DMS153 (cell line): ENCODE data around the gene KRT39.
"Not testable (repeated sequence)": the region's sequence is repeated elsewhere in the genome, so short reads cannot be mapped to it uniquely, and the experiment has no call there.

ENCODE experiments used
- DNase-seq: peaks from one replicate; lab custom pipeline; 2025; lab: John Stamatoyannopoulos, UW

KRT39 gene

DNA sequence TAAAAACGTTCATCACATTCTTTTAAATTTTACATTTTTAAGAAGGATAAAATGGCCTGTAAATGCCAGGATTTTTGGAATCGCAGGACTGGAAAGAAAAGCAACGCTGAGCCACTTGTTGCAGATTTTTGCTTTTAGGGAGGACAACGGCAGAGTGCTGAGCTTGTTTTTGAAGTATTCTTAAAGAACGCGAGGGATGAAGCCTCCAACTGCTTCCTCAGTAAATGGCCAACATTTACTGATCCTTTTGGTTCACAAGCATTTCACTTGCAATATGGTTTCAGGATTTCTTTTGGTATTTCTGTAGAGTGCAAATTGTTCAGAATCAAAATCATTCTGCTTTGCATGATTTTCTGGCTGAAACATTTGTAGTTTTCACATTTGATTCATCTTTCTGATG lies 26.5 kb downstream of the KRT39 start:
- no peak for DNase-seq

DNA sequence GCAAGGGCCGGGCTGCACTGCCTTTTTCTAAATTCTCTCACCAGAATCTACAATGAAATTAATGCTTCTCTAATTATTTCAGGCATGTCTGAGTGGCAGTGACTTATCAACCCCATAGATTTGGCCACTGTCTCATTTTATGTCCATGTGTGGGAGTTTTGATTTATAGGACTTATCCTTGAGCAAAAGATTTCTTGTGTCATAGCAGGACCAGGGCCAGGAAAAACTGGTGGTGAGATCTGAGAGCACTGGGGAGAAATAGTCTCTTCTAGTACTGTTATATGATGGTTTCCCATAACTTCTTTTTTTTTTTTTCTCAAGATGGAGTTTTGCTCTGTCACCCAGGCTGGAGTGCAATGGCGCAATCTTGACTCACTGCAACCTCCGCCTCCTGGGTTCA lies 27.8 kb downstream of the KRT39 start:
- no peak for DNase-seq

DNA sequence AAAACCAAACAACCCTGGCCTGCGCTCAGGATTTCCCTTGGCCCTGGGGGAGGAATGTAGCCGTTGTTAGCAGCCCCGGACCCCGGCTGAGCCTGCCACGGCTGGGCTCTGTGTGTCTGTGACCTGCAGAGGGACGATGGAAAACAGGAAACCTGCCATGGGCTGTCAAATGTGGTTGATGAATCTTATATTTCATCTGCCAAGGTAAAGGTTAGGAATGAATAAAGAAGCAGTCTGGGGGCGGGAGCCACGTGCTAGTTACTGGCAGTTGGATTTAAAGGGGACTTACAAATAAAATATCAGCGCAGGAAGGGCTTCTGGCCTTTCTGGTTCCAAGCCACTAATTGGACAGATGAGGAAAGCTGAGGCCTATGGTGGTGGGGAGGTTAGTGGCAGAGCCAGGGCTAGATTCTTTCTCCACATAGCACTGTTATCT lies 29.3 kb downstream of the KRT39 start, which contains the start of gene KRT23:
KRT23 (minus strand) TSS at position 263 of the 436 bp plus-strand sequence. CDS start 1,043 bp downstream, outside the sequence.
- no peak for DNase-seq

DNA sequence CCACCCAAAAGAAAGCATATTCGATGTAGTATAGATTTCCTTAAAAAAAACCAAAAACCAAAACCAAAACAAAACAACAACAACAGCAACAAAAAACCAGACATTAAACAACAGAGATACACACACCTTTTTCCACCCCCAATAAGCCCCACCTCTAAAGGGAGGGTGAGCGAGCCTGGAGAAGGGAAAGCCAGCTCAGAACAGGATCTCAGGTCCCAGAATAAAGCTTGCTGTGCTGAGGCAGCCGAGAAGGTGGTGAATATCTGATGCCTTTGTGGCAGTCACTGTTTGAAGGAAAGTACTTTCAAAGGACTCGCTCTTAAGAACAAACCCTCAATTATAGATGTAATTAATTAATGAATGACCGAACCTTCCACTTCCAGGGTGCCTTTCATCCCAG lies 29.8 kb downstream of the KRT39 start:
- no peak for DNase-seq

DNA sequence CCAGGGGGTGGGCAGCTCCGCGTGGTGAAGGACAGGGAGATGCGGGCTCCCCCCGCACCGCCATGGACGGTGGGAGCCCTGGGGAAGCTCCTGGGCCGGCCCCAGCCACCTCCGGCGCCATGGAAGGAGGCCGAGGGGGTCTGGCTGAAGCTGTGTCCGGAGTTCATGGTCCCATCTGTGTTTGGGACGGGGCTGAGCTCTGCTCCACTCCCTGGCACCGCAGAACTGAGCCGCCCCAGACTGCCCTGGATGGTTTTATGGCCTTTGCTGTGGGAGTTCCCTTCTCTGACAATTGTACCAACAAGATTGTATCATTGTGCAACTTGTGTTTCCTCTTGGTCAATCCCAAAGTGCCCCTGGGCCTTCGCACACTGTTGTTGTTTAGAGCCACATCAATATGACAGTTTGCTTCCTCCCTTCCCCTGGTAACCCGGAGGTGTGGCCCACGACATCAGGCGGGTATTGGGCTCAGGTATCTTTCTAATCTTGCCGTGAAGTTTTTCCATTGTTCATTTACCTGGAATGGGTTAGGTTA lies 30.2 kb downstream of the KRT39 start:
- DNase-seq, result no peak

DNA sequence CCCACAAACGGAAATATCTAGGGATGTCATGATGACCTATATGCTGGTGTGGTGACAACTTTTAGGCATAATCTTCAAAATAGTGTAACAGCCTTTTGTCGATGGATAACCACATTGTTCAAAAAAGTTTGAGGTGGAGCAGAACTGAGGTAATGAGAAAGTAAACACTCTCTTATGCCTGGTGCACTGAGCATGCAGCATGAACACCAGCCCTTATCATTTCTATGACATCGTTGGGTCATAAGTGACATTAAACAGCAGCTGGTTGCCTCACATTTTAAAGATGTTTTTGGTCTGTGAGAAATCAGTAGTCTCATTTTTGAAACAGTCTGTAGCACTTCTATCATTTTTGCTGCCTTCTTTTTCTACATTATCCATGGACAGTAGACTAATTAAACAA lies 31.1 kb downstream of the KRT39 start:
- DNase-seq, result no peak

DNA sequence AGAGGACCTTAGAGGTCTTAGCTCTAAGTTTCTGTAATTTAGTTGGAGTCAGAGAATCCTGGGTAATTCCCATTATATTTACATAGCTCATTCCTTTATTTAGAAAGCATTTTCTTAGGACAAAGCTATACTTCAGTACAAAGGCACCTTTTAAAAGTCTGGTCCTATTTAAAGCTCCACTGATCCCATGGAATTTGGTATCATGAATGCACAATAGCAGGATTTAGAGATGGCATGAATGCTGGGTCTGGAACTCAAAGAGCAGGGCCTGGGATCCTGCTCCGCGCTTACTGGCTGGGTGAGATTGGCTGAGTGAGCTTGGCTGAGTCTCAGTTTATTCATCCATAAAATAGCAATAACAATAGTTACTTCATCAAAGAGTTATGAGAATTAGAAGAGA lies 34.1 kb downstream of the KRT39 start:
- no peak for DNase-seq

DNA sequence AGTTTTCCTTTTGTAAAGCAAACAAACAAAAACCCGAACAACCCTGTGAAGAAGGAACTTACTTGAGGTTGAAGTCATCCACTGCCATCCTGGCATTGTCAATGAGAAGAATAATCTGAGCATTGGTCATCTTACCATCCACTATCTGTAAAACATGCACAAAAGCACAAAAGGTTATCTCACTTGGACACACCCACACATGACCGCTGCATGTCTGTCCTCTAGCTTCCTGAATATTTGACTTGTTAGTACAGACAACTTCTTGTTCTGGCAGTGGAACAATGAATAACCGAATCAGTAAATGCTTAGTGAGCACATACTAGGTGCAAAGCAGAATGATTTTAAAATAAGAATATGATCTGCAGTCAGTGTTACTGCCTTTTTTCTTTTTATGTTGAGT lies 35.4 kb downstream of the KRT39 start:
- no peak for DNase-seq

DNA sequence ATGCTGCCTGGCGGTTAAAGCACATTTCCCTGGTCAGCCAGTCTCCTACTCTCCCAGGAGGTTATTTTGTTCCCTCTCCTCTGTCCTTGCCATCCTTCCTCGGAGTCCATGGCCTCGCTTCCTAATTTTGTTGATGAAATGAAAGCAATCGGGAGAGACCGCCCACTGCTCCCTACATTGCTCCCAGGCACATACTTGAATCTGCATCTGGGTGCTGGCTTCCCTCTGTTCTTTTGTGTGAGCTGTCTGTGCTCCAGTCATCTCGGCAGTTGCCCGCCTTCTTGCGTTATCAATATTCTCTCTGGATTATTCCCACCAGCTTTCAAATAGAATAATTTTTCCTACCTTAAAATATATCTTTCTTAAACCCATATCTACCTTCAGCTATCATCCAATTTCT lies 40.4 kb downstream of the KRT39 start:
- no peak for DNase-seq

DNA sequence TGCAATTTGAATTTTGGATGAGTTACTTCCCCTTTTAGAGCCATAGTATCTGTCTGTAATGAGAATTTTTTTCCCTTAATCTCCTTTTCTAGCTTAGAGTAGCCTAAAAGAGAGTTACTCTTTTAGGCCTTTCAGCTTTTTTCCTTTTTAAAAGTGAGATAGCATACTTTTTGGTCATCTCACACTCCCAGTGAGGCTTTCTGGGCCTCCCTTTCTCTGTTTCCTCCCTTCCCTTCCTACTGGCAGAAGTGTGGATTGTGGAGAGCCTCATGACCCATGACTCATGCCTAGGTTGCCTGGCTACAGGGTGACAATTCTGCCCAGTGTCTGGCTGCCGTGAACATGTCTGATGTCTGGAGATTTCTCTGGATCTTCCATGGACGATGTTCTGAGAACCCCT lies 44.5 kb downstream of the KRT39 start:
- peak; percentile 45 for DNase-seq

DNA sequence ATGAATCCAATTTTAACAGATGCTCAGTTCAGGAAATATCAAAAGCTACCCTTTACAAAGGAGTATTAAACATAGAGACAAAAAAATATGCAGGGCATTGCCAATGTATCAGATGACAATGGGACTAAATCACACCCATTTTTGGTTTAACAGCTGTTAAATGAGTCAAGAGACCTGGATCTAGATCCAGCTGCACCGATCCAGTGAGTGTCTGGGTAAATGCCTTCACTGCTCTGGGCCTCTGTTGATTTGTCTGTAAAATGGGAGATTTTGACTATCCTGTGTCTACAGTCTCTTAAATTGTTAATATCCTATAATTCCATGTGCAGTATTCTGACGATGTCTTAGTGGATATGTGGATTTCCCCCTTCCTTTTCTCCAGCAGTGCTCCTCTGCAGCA lies 45.7 kb downstream of the KRT39 start:
- DNase-seq, result no peak

DNA sequence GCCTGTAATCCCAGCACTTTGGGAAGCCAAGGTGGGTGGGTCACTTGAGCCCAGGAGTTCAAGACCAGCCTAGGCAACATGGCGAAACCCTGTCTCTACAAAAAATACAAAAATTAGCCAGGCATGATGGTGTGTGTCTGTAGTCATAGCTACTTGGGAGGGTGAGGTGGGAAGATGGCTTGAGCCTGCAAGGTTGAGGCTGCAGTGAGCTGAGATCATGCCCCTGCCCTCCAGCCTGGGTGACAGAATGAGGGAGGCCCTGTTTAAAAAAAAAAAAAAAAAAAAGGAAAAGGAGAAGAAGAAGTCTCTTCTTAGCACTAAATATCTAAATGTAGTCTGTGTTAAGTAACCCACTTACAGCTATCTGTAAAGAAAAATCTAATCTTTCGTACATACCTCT lies 49.6 kb downstream of the KRT39 start:
- not testable (repeated sequence) for DNase-seq

DNA sequence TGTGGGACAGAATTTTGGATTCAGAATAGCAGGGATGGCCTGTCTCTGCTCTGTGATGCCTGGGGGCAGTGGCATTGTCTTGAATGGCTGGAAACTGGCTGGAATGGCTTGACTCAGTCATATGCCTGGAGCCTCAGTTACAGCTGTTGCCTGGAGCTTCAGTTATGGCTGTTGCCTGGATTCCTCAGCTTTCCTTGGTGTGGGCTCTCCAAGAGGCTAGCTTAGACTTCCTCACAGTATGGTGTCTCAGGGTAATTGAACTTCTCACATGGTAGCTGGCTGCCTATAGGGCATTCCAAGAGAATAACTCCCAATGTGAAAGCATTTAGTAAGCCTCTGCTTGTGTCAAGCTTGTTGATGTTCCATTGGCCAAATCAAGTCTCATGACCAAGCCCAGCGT lies 50.4 kb downstream of the KRT39 start:
- no peak for DNase-seq

DNA sequence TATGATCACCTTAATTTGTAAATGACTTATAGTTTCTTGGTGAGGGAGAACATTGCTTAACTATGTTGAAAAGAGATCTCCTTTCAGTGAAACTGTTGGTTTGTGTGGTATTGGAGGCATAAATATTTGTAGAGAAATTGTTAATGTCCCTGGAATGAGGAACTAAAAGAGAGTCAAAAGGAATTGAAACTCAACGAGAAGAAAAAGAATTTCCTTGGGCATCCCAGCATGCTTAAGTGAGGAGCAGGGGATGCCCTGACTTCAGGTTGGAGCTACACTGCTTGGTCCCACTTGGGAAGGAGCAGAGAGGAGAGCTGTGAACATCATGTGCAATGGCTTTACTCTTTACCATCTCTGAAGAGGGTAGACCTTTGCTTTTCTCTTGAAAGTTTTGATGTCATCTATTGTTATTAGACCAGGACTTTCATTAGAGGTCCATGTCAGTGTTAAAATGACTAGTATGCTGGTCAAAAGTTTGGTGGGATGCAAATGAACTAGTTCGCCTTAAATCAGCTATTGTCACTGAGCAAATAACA lies 51.0 kb downstream of the KRT39 start:
- no peak for DNase-seq

DNA sequence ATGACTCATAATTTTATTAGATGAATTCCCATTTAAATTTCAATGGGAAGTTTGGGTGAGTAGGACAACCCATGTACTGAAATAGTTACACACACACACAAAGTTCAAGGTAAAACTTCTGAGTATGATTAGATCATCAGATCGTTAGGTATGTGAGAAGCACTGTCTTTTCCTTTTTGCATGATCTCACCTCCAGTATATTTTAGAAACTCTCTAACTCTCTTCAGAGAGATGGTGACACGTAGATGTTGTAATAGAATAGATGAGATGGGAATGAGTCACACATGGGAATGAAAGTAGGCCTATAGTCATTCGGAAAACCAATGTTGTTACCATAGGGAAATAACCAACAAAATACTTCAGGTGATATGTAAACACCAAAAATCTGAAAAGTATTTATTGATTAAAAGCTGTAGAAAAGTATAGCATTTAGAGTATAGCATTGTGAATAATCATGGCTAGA lies 51.5 kb downstream of the KRT39 start:
- peak; percentile 25 for DNase-seq

DNA sequence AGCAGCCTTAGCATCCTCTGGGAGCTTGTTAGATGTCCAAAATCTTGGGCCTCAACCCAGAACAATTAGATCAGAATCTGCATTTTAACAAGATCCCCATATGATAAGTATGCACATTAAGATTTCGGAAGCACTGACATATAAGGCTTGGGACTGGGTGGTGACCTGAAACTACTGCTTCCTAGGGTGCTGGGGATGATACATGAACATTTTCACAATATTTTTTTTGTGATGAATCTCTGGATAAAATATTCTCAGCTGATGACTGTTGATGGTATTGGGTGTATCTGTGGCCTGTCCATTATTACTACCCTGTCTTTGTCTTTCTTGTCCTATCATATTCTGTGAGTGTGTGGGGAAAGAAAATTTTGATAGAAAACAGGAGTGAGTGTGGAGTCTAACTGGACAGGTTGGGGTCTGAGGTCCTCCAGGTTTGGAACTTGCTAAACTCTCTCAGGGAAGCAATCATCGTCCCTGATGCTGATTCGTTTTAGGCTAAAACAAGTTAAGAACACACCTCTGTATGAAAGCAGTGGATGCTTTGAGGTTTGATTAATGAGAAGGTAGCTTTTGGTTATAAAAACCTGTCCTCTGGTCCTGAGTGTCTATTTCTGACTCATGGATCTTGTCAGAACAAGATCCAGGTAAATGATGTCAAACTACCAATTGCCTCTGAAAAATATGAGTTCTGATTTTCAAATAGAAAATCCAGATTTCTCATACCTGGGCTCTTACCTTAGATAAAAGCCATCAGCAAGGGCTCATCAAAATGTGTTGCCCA lies 52.5 kb downstream of the KRT39 start:
- no peak for DNase-seq

DNA sequence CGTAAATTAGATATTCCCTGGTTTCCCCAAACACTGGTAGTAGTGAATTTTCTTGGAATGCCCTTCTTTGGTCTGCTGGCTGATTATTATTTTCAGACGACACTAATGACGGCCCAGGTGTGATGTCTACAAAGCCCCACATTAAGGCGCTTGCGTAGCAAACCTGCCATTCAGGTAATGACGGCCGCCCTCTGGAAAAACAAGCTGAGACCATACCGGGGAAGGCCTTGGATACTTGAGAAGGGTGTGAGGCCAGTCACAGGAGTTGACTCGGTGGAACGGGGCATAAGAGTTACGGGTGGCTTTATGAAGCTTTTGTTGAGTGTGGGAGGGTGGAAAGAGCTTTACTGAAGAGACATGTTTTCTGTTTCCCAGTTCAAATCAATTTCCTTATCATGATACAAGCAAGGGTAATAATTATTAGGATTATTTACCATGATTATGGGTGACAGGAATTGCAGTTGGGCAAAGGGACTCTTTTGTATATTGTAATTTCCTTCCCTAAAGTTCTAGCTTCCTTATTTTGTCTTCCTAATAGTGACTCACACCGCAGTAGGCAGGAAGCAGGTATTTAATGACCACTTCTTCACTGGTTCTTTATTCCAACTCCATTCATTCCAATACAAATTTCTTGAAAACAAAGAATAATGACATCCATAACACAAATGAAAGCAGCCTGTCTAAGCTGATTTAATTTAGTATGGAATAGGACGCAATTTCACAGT lies 54.1 kb downstream of the KRT39 start:
- no peak for DNase-seq

DNA sequence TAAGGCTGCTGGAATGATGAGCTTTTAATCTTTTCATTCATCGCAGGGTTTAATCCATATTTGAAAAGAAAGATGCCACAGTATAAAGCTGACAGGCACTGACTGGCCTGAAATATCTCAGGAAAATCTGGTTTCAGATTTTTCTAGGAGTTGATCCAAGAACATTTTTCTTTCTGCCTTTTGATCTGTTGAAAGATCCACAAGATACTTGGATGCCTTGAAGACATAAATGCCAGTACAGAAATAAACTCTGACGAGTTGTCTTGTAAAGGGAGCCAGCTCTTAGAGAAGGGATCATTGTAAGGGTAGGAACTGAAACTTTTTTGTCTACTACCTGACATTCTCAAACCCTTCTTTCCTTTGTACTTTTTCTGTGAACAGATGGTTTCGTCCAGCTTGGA lies 56.3 kb downstream of the KRT39 start:
- DNase-seq, result no peak

DNA sequence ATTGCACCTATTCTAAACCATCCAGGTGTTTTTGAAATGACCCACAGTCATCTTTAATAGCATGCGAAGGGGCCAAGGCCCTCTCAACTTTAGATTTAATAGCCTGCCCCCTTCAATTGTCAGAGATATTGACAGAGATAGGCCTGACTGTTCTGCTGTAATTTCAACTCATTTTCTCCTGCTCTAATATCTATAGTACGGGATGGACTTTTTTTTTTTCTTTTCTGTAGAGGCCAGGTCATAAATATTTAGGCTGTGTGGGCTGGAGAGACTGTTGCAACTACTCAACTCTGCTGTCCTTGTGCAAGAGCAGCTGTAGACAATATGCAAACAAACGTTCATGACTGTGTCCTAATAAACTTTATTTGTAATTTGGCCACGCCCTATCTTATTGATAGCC lies 57.0 kb downstream of the KRT39 start:
- no peak for DNase-seq

DNA sequence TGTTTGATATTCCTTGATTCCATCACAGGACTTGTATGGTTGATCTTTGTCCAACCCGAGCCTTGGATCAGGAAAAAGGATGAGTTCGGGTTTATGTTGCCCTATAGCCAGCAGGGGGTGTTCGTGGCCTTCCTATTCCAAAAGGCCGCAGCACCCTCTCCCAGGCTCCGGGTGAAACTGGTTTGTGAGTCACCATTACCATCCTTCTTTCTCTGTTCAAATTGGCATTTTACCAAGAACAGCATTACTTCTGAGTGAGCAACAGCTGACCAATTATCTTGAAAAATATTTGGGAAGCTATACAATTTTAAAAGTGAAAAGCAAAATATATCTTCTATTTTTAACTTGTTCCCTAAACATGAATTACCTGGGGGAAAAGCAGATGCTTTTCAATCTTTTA lies 57.4 kb downstream of the KRT39 start:
- peak; percentile 85 for DNase-seq
